Measurements from ENCODE around the gene PHF5A.

The PHF5A gene

DNA sequence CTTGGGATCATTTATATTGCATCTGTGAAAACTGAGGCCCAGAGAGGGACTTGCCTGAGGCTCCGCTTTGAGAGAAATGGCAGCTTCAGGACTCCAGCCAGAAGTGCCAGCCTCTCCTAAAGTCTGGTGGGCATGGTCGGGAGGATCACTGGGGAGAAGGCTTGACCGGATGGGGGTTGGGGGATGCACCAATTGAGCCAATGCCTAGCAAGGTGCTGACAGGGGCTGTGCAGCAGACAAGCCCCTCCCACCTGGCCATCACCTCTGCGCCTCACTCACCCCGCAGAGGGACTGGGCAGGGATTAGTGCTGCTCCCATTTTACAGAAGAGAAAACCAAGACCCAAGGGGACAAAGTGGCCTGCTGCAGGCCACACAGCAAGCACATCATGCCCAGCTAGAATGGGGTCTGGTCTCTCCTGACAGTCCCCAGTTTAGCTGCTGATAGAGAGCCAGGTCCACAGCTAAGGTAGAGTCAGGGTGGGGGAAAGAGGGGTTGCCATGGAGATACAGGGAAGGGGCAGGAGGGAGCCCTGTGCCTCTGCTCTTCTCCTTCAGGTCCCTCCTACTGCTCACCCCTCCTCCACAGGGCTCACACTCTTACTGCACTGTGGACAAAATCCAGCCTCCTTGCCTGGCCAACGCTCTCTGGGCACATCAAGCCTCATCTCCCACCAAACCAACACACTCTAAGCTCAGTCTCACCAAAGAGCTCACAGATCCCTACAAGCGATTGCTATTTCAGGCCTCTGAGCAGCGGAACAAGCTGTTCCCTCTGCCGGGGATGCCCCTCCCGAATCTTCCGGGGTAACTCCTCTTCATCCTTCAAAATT lies 57.3 kb downstream of the PHF5A start:
- DNase-seq = no peak

DNA sequence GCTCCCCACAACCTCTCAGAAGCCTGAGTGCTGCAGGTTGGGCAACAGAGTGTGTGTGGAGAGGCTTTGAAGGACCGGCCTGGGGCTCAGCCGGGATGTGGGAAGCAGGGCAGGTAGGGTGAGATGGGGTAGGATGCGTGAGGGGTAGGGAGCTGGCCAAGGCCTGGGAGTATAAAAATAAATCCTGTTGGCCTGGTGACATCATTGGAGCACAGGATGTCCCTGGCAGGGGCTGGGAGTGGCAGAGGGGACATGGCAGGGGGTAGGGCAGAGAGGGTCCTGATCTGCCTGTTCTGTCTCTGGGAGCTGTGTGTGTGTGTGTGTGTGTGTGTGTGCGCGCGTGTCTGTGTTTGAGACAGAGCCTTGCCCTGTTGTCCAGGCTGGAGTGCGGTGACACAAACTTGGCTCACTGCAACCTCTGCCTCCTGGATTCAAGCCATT lies 58.2 kb downstream of the PHF5A start:
- no peak for DNase-seq

All from NCI-H226 (cell line).